HG02678 (cell line): ENCODE results near the gene FASTK.
"Not testable (repeated sequence)": the region's sequence is repeated elsewhere in the genome, so short reads cannot be mapped to it uniquely, and the experiment has no call there.

Source experiments
- ATAC-seq: cut with Tn5 transposase; IDR thresholded peaks from one replicate; pipeline ENCODE4 v1.9.1; 2021; ENCODE audit warnings: mild to moderate bottlenecking, moderate library complexity; ENCODE audit not compliant: unreplicated experiment

FASTK gene

GRCh38 chr7:151053751-151054150, 26.9 kb downstream of the FASTK start:
- ATAC-seq: no peak

- no peak for ATAC-seq
These were observed 27.5 kb downstream of the FASTK start for GRCh38 chr7:151053096-151053495.

DNA sequence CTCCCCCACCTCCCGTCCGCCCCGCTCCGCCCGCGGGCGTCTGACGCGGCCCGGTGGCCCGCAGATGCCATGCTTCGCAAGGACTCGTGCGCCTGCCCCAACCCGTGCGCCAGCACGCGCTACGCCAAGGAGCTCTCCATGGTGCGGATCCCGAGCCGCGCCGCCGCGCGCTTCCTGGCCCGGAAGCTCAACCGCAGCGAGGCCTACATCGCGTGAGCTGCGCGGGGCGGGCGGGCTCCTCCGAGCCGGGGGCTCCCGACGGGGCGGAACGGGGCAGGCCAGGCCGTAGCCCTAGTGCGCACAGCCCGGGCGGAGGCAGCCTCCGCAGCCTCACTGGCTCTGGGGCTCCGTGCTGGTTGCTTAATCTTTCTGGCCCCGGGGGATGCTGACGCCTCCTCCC, 29.5 kb downstream of the FASTK start:
- peak; percentile 39 for ATAC-seq

DNA sequence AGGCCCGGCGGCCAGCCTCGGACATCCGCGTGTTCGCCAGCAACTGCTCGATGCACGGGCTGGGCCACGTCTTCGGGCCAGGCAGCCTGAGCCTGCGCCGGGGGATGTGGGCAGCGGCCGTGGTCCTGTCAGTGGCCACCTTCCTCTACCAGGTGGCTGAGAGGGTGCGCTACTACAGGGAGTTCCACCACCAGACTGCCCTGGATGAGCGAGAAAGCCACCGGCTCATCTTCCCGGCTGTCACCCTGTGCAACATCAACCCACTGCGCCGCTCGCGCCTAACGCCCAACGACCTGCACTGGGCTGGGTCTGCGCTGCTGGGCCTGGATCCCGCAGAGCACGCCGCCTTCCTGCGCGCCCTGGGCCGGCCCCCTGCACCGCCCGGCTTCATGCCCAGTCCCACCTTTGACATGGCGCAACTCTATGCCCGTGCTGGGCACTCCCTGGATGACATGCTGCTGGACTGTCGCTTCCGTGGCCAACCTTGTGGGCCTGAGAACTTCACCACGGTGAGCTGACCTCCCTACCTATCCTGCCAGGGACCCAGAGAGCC, 31.6 kb downstream of the FASTK start:
- ATAC-seq: no peak

DNA sequence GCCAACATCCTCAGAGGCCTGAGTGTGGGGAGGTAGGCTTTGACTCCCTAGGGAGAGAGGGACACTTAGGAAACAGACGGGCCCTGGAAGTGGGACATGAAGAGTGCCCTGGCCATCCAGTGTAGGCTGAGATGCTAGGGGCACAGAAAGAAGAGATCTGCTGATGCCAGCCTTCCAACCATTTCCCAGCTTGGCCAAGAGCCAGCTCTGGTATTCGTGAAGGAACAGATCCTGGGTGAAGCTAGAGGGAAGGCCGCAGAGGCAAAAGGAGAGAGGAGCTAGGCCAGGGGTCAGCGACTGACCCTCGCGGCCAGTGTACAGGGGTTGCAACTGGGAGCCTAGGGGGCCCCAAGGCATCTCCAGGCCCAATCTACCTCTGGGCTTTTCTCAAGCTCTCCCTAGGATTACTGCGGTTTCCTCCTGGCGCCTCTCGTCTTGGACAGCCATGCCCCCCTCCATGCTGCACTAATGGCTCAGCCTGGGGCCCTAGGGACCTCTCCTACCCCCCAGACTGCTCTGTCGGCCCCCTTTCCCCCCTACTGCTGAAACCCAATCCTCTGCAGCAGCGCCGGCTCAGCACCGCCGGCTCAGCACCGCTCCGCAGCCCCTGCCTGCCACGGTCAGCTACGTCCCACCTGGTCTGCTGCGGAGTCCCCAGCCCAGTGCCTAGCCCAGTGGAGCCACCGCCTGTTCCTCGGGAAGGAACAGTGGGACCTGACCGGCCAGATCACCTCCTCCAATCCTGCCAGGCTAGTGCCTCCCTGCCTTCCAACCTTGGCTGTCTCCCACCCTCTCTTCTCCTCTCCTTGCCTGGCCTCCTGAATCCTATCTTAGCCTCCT, 32.4 kb downstream of the FASTK start, which contains the start of gene ASIC3:
TSS of gene ASIC3 (plus strand) at position 556 of the 840 bp plus-strand sequence. CDS start 355 bp downstream, outside the sequence.
- ATAC-seq: no peak

GRCh38 chr7:151046603-151047573, 33.7 kb downstream of the FASTK start:
- ATAC-seq: no peak

DNA sequence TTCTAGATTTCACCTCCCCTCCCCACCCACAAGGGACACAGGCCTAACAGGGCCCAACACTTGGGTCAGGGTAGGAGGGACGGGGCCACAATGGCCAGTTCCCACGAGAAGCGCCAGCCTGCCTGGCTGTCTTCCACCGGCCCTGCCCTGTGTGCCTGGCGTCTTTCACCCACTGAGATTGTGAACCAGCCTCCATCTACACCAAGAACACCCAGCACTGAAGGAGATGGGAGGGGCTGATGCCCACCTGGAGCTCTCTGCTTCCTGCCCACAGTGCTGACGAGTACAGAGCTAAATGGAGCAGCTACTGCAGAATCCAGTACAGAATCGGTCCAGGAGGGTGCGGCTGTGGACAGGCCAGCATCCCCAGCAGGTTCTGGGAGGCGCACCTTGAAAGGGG, 34.6 kb downstream of the FASTK start:
- ATAC-seq: no peak

GRCh38 chr7:151045262-151045661, 35.3 kb downstream of the FASTK start:
- no peak for ATAC-seq

GRCh38 chr7:151043959-151044358, 36.6 kb downstream of the FASTK start:
- ATAC-seq: no peak

- not testable (repeated sequence) for ATAC-seq
These were observed 37.2 kb downstream of the FASTK start for GRCh38 chr7:151043449-151043848.

DNA sequence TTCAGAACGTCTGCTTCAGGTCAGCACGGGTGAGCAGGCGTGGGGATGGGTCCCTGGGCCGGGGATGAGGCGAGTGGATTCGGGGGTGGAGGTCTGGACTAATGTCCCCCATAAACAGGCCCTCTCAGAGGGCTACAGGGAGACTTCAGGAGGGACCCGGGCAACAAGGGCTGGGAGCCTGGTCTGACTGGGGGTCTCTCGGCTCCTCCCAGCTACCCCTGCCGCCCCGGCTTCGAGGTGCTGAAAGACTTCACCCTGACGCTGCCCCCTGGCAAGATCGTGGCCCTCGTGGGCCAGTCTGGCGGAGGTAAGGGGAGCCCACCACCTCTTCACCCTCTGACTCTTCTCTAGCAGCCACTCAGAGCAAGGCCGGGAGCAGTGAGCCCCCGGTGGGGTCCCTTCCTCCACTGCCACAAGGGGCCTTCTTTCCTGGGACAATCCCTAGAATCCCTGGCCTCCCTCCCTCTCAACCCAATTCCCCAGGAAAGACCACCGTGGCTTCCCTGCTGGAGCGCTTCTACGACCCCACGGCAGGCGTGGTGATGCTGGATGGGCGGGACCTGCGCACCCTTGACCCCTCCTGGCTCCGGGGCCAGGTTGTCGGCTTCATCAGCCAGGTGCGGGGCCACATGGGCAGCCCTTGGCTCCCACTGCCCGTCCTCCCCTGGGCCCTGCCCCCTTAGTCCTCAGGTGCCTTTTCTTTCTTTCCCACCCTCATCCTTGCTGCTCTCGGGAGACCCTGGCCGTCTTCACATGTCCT, 39.8 kb downstream of the FASTK start:
- no peak for ATAC-seq

DNA sequence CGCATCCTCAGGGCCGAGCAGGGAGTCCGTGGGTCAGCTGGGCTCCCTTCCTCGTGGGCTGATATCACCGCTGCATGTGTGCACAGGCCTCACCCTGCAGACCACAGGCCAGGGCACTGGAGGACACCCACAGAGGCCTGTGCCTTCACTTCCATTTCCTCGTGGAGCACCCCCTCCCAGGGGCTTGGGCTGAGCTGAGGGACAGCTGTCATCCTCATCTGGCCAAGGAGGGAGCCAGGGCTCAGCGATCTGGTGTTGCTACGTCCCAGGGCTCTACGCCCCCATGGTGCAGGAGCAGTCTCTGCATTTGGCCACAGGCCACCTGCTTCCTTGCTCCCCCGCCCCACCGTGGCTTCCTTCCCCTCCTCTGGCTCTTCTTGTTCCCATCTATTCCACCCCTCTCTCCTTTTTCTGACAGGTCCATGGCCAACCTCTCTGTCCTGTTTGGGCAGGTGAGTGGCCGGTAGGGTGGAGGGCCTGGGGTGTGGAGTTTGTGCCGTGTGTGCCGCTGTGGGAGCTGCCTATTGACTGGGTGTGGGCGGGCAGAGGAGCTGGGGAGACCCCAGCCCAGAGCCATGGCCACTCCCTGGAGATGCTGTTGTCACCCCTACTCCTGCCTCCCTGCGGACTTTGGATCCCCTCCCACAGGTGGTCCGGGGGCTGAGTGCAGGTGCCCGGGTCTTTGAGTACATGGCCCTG, 40.6 kb downstream of the FASTK start:
- no peak for ATAC-seq

DNA sequence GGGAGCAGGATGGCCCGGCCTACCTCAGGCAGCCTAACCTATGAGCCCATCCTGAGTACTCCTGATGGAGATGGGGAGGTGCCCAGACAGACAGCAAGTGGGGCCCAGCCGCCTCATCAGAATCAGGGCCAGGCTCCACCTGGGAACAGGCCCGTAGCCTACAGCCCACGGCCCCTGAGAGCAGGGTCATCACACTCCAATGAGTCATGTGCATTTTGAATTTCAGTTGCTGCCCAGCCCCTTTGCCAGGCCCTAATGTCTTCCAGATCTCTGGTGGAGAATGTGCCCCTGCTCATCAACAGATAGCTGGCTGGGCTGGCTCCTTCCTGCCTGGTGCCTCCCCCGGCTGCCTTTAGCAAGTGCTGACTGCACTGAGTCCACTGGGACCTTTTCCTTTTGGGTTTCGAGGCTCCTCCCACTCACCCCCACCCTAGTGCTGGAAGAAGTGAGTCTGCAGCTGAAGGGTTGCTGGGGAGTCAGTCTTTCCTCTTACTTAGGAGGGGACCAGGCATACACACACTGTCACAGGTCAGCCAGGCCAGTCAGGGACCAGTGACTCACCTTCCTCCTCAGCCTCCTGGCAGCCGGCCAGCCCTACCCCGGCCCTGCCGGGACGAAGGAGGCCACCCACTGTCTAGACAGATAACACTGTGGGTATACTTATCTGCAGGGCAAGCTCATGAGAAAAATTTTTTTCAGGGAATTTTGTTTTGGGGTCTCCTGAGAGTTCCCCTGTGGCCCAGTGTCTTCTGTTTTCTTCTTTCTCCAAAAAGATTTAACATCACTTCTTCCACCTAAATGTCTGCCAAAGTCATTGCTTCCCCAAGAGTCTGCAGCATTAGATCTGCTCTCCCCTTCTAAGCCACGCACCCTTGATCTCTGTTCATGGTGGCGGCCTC, 41.4 kb downstream of the FASTK start:
- no peak for ATAC-seq

DNA sequence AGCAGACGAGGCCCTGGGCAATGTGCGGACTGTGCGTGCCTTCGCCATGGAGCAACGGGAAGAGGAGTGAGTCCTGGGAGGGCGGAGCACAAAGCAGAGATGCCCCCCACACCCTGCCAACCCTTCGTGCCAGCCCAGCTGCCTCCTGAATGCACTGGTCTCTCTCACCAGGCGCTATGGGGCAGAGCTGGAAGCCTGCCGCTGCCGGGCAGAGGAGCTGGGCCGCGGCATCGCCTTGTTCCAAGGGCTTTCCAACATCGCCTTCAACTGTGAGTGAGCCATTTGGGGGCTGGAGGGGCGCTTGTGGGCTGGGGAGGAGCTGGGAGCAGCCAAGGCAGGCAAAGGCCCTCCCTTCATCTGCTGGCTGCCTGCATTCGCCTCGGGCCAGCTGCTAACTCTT, 44.7 kb downstream of the FASTK start:
- no peak for ATAC-seq

DNA sequence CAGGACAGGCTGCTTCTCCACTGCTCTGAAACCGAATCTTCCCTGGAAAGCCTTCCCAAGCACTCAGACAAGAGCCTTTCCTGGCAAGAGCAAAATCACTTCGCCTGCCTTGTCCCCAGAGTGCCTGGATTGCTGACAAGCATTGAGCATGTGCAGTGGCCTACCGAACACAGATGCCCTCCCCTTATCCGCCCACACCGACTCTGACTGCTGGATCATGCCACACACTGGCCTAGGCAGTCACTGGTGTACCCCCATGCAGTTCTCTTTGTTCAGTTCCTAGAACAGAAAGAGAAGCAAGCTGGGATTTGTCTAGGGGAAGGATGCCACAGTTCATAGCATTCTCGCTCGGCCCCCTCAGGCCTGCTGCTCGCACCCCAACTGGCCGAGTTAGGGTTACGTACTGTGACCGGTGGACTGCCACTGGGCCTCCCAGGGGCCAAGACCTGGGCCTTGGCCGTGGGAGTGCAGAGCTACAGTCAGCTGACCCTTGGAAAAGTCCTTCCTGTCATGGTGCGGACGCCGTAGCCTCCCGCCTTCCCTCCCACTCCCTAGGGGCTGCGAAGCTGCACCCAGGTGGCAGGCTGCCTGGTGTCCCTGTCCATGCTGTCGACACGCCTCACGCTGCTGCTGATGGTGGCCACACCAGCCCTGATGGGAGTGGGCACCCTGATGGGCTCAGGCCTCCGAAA, 45.4 kb downstream of the FASTK start:
- no peak for ATAC-seq

DNA sequence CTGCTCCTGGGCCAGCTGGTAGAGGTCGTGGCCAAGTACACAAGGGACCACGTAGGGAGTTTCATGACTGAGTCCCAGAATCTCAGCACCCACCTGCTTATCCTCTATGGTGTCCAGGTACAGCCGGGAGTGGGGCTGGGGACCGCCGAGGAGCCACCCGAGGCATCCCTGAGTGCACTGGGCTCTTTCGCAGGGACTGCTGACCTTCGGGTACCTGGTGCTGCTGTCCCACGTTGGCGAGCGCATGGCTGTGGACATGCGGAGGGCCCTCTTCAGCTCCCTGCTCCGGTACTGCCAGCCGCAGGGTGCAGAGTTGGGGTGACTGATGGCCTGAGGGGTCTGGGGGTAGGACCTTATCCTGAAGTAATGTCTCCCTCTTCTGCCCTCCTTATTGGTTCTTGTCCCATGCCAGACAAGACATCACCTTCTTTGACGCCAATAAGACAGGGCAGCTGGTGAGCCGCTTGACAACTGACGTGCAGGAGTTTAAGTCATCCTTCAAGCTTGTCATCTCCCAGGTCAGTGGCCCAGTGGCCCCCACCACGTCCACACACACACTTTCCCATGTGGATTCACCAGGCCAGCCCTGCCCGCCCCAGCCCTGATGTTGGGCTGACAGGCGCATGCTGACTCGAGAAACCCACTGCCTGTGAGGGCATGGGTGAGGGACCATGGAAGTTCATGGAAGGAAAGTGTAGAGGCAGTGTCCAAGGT, 46.1 kb downstream of the FASTK start:
- ATAC-seq: no peak

DNA sequence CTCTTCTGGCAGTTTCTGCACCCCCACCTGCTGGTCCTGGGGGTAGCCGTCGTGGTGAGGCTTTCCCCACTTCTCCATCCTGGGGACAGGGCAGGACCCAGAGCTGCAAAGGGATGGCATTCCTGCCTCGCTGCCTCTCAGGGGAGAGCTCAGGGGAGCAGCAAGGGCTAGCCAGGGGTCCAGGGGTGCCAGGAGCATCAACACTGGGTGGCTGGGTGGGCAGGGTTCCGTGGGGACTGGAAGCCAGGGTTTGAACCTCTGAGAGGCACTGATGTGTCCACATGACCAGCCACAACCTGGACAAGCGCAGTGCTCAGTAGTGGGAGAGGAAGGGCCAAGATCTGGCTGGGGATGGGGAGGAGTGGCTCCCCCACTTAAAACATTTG, 46.8 kb downstream of the FASTK start:
- ATAC-seq: no peak
